GM11168 (cell line): ENCODE results near the gene PIP4K2A.

Experiments used
- in situ Hi-C: fragments of 300-500 bp; cut with MboI; formaldehyde crosslinking; loops from one replicate; pipeline ENCODE4 v1.12.0; 2022; ENCODE audit warnings: low sequenced_read_pairs; ENCODE audit not compliant: unreplicated experiment

PIP4K2A gene

DNA sequence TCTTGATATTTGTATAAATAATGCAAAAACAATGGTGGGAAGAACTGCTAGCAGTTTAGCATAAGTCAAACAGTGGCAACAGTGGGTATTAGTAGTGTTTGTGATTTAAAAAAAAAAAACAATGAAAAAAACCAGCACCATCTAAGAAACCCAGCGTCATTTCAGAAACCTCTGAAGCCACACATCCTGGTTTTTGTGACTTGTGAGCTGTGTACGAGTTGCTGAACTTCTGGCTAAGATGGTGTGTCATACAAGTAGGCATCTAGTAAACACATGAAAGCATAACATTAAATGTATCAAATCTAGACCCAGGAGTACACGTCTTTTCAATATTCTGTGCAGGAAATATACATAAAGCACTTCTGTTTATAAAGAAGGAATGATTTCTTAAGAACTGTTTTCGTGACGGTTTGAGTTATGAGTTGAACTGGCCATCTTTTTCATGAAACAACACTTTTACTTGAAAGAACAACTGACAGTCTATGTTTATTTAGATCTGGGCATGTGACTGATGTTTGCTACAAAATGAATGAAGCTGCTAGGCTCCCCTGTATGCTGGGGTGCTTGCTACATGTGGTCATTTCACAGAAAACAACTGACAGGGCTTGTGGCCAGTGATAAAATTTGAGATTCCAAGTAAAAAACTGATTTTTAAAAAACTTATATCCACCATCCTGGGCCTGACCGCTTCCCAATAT is 143.5 kb downstream of the PIP4K2A start:
- in situ Hi-C loops: no loop called here

DNA sequence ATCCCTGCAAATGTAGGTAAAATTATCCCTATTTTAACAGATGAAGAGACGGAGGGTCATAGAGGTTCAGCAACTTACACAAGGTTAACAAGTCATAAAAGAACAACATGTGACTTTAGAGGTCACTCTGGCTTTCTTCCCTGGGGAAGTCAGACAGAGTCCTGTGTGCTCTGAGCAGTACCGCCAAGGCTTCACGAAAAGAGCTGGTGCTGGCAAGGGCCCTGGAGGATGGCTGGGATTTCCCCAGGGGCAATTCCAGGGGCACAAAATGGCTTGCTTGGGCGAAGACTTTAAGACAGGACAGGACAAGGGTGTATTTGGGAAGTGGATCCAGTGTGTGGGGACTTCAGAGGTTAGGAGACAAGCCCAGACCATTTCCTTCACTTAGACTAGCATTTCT is 144.1 kb downstream of the PIP4K2A start:
- in situ Hi-C loops: no loop called here

DNA sequence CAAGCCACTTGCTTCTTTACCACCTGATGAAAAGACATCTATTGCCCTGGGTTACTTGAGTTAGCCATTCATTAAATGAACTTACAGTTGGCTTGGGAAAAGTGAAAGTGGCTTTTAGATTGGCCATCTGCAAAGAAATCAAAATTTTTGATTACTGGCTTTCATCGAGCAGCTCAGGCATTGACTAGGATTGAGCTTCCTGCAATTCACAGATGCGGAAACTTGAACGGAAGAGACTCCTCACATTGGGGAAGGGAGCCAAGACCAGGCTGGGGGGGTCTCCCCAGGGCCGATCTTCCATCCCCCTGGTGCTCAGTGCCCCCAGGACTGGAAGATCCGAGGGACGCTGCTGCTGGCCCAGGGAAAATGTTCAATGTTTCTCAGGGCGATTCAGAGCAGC is 145.4 kb downstream of the PIP4K2A start:
- in situ Hi-C loops: no loop called here

GRCh38 chr10:22564060-22564459 is 150.3 kb downstream of the PIP4K2A start:
- in situ Hi-C loops: no loop called here

GRCh38 chr10:22561909-22562308 is 152.5 kb downstream of the PIP4K2A start:
- in situ Hi-C loops: no loop called here

DNA sequence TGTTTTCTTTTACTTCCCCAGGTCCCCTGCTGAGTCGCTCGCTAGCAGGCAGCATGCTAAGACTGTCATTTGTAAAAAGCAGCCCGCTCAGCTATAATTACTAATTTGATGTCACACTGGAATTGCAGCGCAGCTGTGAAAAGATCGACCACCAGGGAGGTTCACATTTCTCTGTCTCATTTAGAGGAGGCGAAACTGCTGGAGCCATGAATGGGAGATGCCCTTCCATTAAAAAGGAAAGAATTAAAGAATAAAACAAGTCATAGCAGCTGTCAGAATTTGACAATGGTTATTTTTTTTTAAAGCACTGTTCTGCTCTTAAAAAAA is 153.5 kb downstream of the PIP4K2A start:
- in situ Hi-C loops: no loop called here

- in situ Hi-C loops: no loop called here
Observed at GRCh38 chr10:22560096-22560912, 154.1 kb downstream of the PIP4K2A start.

GRCh38 chr10:22557321-22557720 is 157.1 kb downstream of the PIP4K2A start:
- in situ Hi-C loops: no loop called here

- in situ Hi-C loops: no loop called here
Observed at GRCh38 chr10:22556774-22557173, 157.6 kb downstream of the PIP4K2A start.

GRCh38 chr10:22554461-22555182 is 159.8 kb downstream of the PIP4K2A start:
- in situ Hi-C loops: no loop called here

DNA sequence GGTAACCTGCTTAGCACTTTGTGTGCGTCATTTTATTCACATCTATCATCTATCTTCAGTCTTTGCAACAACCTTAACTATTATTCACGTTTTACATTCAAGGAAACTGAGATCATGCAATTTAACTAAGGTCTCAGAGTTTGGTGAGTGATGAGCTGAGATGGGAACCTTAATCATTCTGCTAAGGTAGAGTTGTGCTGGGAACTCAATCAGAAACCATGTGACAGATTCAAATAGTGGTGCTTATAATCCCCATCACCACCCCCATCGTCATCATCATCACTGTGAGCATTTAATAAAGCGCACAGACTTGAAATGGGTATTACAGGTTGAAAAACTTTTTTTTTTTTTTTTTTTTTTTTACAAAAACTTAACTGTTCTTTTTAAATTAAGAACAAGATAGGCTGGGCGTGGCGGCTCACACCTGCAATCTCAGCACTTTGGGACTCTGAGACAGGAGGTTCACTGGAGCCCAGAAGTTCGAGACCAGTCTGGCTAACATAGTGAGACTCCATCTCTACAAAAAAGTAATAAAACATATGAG is 160.9 kb downstream of the PIP4K2A start:
- in situ Hi-C loops: no loop called here

DNA sequence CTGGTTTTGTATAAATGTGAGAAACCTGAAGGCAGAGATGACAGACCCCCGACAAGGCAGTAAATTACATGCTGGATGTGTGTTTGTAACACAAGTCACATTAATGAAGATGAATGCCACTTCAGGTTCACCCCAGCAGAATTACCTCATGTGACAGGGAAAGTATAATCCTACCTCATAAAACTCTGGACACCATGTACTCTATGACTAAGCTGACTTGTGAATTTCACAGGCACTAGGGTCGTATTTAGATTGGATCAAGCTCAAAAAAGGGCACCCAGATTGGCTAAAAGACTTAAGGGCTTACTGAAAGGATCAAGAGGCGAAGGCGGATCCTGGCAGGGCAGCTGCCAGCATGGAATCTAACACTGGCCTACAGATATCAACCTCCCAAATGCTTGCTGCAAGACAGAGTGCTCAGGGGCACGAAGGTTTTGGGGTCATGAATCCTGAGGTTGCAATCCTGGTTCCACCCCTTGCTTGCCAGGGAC is 161.4 kb downstream of the PIP4K2A start:
- in situ Hi-C loops: no loop called here

GRCh38 chr10:22551681-22552365 is 162.6 kb downstream of the PIP4K2A start:
- in situ Hi-C loops: no loop called here

DNA sequence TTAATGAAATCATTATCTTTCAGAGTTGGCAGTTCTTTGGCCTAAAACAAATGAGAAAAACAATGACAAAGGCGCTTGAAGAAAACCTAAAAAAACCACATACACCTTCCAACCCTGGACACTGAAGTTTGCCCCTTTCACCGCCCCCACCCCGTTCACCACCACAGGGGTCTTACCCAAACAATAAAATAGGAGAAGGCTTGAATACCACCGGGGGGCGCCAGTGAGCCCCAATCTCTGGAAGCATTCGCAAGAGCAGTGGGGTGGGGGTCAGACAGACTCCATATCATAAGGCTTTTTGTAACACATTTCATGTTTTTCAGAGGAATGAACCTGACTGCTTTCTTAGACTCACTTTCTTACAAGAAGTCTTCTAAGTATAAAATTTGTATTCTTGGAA is 163.6 kb downstream of the PIP4K2A start:
- in situ Hi-C loops: no loop called here

- in situ Hi-C loops: loop anchor here (5.0 kb wide), 1 partner anchor 434 kb away; no protein-coding TSS in a partner anchor
Observed at GRCh38 chr10:22548344-22548743, 166.0 kb downstream of the PIP4K2A start.

- in situ Hi-C loops: loop anchor here (5.0 kb wide), 1 partner anchor 437 kb away; no protein-coding TSS in a partner anchor
Observed at GRCh38 chr10:22545643-22546042, 168.7 kb downstream of the PIP4K2A start.

DNA sequence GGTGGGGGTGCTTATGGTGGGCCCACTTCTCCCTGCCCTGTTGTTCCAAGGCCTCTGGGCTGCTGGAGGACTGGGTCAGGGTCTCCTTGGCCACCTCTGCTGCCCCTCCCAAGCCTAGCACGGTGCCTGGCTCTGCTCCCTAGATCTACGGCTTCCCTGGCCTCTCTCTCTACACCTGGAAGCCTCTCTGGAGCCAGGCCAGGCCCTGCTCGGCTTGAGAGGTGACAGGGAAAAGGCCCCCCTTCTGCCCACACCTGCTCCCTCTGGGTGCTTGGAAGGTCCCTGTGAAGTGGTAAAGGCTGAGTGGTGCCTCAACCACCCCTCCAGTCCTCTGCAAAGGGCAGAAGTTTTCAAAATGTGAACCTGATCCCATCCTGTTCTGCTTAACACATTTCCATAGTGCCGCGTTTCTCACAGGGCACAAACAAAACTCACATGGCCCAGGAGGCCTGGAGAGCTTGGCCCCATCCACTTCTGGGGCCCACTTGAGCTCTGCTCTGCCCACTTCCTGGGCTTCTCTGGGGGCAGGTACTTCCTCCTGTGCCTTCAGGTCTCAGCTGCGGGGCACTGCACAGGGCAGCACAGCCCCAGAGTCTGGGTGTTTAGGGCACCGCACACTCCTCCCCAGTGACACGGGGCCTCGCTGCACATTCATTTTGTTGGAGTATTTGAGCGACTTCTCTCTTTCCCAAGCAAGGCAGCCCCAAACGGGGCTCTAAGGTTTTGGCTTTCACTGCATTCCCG is 169.9 kb downstream of the PIP4K2A start:
- in situ Hi-C loops: loop anchor here (5.0 kb wide), 1 partner anchor 438 kb away; no protein-coding TSS in a partner anchor

DNA sequence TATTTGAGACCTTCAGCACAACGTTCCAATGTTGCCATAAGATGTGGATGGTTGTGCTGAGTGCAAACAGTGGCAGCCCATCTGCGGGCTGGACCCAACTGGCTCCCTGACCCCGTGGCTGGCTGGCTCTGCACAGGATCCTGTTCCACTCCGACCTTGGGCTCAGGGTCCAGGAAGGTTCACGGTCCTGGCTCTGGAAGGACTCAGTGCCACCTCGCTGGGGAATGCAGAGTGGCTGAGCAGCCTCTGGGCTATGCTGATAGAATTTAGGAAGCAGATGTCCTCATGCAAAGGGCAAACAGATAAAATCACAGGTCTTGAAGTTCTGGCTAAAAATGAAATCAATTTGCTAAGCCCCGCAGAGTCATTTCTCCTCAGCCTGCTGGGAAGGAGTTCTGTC is 171.6 kb downstream of the PIP4K2A start:
- in situ Hi-C loops: no loop called here

GRCh38 chr10:22541900-22542299 is 172.5 kb downstream of the PIP4K2A start:
- in situ Hi-C loops: no loop called here
